Measurements from ENCODE around the gene AGBL3. TPM values are rescaled to one million over a fixed set of nuclear protein-coding genes. Genes with fewer than 3 reads are reported as not detected.
A peak's percentile ranks its signal among the peaks of the same experiment; 100 is the strongest.

AGBL3 gene
- total and polyA plus RNA-seq, 9 of the 15 experiments (the other 6 are each of a cell fraction or from before 2014, with no cell fraction given) = 0.54 to 2.9 (median 1.7) TPM

GRCh38 chr7:135160858-135161653, 174.7 kb downstream of the AGBL3 start (continued):
- TF ChIP-seq MAX (CRISPR knock-in tag; IDR thresholded peaks at IDR 0.05) = 0 out of 2 replicates have a peak, but pooled peaks have one; percentile 51
- TF ChIP-seq, protein P1, sequence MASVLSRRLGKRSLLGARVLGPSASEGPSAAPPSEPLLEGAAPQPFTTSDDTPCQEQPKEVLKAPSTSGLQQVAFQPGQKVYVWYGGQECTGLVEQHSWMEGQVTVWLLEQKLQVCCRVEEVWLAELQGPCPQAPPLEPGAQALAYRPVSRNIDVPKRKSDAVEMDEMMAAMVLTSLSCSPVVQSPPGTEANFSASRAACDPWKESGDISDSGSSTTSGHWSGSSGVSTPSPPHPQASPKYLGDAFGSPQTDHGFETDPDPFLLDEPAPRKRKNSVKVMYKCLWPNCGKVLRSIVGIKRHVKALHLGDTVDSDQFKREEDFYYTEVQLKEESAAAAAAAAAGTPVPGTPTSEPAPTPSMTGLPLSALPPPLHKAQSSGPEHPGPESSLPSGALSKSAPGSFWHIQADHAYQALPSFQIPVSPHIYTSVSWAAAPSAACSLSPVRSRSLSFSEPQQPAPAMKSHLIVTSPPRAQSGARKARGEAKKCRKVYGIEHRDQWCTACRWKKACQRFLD (CRISPR knock-in tag; IDR thresholded peaks at IDR 0.05) = peak; percentile 94
- no peak for TF ChIP-seq CBX5 (IDR thresholded peaks at IDR 0.05; ENCODE audit: borderline replicate concordance, low read depth)
- TF ChIP-seq HNRNPUL1 (IDR thresholded peaks at IDR 0.05; ENCODE audit: low read length) = no peak
- no peak for TF ChIP-seq PTBP1 (IDR thresholded peaks at IDR 0.05; ENCODE audit: low read depth, low read length)
- TF ChIP-seq COPS2 (conservative IDR thresholded peaks at IDR 0.05) = no peak
- peak; percentile 68; the same call in 1 of the 2 replicates for TF ChIP-seq PHTF2 (CRISPR knock-in tag; IDR thresholded peaks at IDR 0.05)
- no peak for TF ChIP-seq KAT7 (CRISPR knock-in tag; IDR thresholded peaks at IDR 0.05; ENCODE audit: borderline replicate concordance)
- no peak for TF ChIP-seq ZMIZ1 (IDR thresholded peaks at IDR 0.05; ENCODE audit: low read depth in 2 of 2, low read length in 2 of 2)
- TF ChIP-seq ZNF445 (CRISPR knock-in tag; IDR thresholded peaks at IDR 0.05; ENCODE audit: low read depth) = no peak
- TF ChIP-seq MECOM (CRISPR knock-in tag; IDR thresholded peaks at IDR 0.05) = peak; percentile 78; the same call in 1 of the 2 replicates
- TF ChIP-seq, protein P2, sequence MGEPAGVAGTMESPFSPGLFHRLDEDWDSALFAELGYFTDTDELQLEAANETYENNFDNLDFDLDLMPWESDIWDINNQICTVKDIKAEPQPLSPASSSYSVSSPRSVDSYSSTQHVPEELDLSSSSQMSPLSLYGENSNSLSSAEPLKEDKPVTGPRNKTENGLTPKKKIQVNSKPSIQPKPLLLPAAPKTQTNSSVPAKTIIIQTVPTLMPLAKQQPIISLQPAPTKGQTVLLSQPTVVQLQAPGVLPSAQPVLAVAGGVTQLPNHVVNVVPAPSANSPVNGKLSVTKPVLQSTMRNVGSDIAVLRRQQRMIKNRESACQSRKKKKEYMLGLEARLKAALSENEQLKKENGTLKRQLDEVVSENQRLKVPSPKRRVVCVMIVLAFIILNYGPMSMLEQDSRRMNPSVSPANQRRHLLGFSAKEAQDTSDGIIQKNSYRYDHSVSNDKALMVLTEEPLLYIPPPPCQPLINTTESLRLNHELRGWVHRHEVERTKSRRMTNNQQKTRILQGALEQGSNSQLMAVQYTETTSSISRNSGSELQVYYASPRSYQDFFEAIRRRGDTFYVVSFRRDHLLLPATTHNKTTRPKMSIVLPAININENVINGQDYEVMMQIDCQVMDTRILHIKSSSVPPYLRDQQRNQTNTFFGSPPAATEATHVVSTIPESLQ (CRISPR knock-in tag; IDR thresholded peaks at IDR 0.05) = peak; percentile 64; the same call in 1 of the 2 replicates
- TF ChIP-seq RBM15 (IDR thresholded peaks at IDR 0.05; ENCODE audit: insufficient read depth, low read length) = no peak
- no peak for TF ChIP-seq RBM25 (IDR thresholded peaks at IDR 0.05; ENCODE audit: low read depth, low read length, severe bottlenecking)
- TF ChIP-seq, protein P3, sequence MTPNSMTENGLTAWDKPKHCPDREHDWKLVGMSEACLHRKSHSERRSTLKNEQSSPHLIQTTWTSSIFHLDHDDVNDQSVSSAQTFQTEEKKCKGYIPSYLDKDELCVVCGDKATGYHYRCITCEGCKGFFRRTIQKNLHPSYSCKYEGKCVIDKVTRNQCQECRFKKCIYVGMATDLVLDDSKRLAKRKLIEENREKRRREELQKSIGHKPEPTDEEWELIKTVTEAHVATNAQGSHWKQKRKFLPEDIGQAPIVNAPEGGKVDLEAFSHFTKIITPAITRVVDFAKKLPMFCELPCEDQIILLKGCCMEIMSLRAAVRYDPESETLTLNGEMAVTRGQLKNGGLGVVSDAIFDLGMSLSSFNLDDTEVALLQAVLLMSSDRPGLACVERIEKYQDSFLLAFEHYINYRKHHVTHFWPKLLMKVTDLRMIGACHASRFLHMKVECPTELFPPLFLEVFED (CRISPR knock-in tag; conservative IDR thresholded peaks at IDR 0.05) = no peak
- TF ChIP-seq POU5F1 (IDR thresholded peaks at IDR 0.05; ENCODE audit: borderline replicate concordance, low read depth, low read length, partially characterized antibody) = no peak
- no peak for TF ChIP-seq NR2C2 (CRISPR knock-in tag; IDR thresholded peaks at IDR 0.05)
- TF ChIP-seq NR2C2 (tag; IDR thresholded peaks at IDR 0.05) = peak; percentile 69
- TF ChIP-seq ZNF707 (CRISPR knock-in tag; conservative IDR thresholded peaks at IDR 0.05) = no peak
